SK-N-MC (cell line): ENCODE results near the gene TXNRD2.

ENCODE experiments used
- EZH2 ChIP-seq: fragments of 200-600 bp; sonication (generic); IDR thresholded peaks from one replicate; pipeline ENCODE4 v1.6.1; 2017; ENCODE audit warnings: antibody characterized with exemption
- FOXP2 ChIP-seq: optimal IDR thresholded peaks from 2 replicates; pipeline ENCODE3; 2011; ENCODE audit warnings: mild to moderate bottlenecking, moderate library complexity; ENCODE audit not compliant: insufficient read depth; ENCODE audit errors: extremely low read length, control extremely low read depth
- POLR2AphosphoS5 ChIP-seq: IDR thresholded peaks from 2 replicates; pipeline ENCODE4 v1.6.1; 2012; ENCODE audit warnings: mild to moderate bottlenecking, low read depth, low read length, borderline replicate concordance

- TF ChIP-seq POLR2AphosphoS5 (no peak), EZH2 (no peak), FOXP2 (no peak)
Measured at GRCh38 chr22:19859861-19860510, 81.6 kb downstream of the TXNRD2 start.
